NCI-H526 treated with DMSO at 0.1 percent for 48 hours (cell line): ENCODE data around the gene RAB38.

Experiments used
- DNase-seq: peaks from one replicate; lab custom pipeline; 2025; lab: John Stamatoyannopoulos, UW

The RAB38 gene

GRCh38 chr11:88103337-88104206, 71.7 kb downstream of the RAB38 start:
- peak; percentile 34 for DNase-seq

GRCh38 chr11:88102598-88102934, 72.7 kb downstream of the RAB38 start:
- no peak for DNase-seq

GRCh38 chr11:88101881-88102597, 73.2 kb downstream of the RAB38 start:
- DNase-seq: no peak

GRCh38 chr11:88100151-88100550, 75.1 kb downstream of the RAB38 start:
- no peak for DNase-seq

- no peak for DNase-seq
Observed at GRCh38 chr11:88098289-88098688, 77.0 kb downstream of the RAB38 start.

GRCh38 chr11:88089134-88089533, 86.1 kb downstream of the RAB38 start:
- no peak for DNase-seq

GRCh38 chr11:88087337-88087736, 87.9 kb downstream of the RAB38 start:
- no peak for DNase-seq

- no peak for DNase-seq
Observed at GRCh38 chr11:88086297-88086696, 88.9 kb downstream of the RAB38 start.

- DNase-seq: no peak
Observed at GRCh38 chr11:88070437-88070836, 104.8 kb downstream of the RAB38 start.

- no peak for DNase-seq
Observed at GRCh38 chr11:88068848-88069554, 106.2 kb downstream of the RAB38 start.

- no peak for DNase-seq
Observed at GRCh38 chr11:88066090-88066489, 109.2 kb downstream of the RAB38 start.

- DNase-seq: no peak
Observed at GRCh38 chr11:88064097-88064705, 111.0 kb downstream of the RAB38 start.
